Myocyte (in vitro differentiated cells): ENCODE results near the gene P3R3URF. TPM values are rescaled to one million over a fixed set of nuclear protein-coding genes. Genes with fewer than 3 reads are reported as not detected.

Source experiments
- DNase-seq: peaks from one replicate; pipeline ENCODE4 v3.0.0-alpha.2; 2012; ENCODE audit warnings: low read depth
- total RNA-seq: library from RNA; depleted of rRNA; stranded (reverse); fragments of >200 nt; gene quantifications from 2 replicates; pipeline ENCODE4 v1.2.3, GENCODE V29; 2014

Gene P3R3URF
- total RNA-seq, 1 donor from 2014 or later: not detected

DNA sequence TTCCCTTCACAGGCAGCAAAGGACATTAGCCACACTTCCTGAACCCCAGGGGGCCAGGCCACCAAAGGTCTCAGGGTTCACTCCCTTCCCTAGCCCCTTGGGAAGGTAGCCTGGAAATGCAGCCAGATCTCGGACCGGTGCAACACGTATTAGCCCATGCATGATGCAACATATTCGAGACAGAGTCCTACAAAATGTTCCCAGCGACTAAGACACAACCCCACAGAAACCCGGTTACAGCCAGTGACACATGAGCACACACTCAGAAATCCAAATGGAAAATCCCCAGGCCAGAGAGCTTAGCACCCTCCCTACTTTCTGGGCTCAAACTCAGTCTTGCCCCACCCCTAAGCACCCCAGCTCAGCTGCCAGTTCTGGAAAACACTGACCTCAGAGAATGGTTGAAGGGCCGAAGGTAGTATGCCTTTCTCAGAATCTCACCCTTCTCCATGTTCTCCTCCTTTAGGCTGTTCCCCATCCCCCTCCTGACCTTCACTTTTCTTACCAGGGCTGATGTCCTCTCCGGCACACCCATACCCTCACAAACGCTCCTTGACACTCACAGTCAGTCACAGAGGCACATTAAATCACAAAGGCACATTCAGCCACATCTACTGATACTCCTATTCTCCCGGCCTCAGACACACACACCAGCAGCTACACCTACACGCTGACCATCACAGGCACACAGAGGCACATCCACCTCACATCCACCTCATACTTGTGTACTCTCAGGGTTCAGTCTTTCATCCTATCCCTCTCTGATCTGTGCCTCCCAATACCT, 1.6 kb downstream of the P3R3URF start, which contains the start of gene TSPAN1:
TSPAN1 (plus strand) TSS at position 640 of the 784 bp plus-strand sequence. CDS start 6,021 bp downstream, outside the sequence.
- DNase-seq: peak; percentile 82

DNA sequence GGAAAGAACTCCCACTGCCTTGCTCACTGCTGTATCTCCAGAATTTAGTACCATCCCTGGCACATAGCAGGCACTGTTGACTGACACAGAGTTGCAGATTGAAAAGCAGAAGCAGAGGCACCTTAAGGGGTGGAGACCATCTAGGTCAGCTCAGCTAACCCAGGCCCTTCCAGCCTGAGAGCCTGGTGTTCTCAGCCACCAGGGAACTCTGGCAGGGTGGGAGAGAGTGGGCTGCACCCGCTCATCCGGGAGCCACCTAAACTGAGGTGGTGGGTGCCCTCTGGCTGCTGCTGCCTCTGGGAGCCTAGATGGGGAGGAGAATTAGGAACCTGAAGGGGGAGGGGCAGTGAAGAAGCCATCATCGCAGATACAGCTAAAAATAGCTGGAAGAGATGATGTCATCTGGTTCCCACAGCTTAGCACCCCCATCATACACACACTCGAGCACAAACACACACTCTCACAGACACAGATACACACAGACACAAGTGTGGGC, 2.9 kb downstream of the P3R3URF start:
- peak; percentile 65 for DNase-seq

- no peak for DNase-seq
Observed at GRCh38 chr1:46172321-46172720, 4.0 kb downstream of the P3R3URF start.

- DNase-seq: no peak
Observed at GRCh38 chr1:46171871-46172270, 4.4 kb downstream of the P3R3URF start.

DNA sequence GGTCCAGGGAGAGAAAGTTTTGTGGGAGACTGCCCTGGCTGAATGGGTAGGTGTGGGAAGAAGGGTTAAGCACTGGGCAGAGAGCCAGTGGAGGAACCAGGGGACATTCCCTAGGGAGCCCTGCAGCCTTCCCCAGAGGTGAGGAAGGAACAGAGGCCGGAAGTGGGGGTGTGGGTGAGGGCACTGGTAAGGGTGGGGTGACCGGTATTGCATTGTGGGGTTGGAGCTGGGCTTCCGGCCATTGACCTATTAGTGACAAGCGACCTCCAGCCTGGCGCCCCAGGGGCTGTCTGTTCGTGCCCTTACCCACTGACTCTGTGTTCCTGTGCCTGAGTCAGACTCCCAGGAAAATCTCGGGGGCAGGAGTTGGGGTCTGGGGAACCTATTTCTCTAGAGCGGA, 4.9 kb downstream of the P3R3URF start:
- DNase-seq: no peak

GRCh38 chr1:46169811-46170454, 6.4 kb downstream of the P3R3URF start:
- DNase-seq: no peak

- no peak for DNase-seq
Observed at GRCh38 chr1:46168477-46168876, 7.8 kb downstream of the P3R3URF start.

DNA sequence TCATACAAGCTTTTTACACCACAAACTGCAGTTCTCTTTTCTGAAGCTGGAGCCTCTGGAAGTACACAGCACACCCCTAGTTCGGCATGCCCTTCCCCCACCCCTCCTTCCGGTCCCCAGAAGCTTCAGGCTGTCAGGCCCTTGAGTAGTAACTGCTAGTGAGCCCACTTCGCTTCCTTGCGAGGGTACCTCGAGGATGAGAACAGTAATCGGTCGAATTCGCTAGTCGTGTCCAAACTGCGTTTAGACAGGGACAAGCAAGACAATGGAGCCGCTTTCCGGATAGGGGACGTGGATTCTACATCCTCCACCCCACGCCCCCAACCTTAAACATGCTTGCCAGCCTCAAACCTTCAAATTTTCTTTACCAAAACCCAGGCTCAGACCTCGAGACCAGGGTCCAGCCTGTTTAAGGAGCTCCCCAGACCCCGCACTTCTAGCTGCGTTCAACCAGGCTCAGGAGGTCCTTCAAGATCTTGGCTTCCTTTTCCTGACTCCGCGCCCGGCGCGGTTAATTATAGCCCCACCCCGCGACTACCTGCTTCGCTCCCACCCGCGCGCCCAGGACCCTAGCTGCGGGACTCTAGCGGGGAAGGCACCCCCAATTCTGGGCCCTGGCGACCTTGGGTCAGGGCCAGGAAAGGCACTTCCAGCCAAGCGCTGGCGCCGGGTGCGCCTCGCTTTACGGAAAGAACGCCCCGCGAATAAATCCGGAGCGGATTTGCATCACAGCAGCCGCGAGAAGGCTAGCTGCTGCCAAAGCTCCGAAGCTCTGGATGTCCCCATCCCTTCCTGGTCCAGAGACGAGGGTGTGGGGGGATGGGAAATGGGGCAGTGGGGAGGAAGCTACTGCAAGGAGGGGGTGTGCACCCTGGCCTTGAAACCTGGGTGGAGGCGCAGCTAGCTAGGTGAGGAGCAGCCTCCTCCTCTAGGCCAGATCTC, 9.5 kb downstream of the P3R3URF start:
- no peak for DNase-seq

DNA sequence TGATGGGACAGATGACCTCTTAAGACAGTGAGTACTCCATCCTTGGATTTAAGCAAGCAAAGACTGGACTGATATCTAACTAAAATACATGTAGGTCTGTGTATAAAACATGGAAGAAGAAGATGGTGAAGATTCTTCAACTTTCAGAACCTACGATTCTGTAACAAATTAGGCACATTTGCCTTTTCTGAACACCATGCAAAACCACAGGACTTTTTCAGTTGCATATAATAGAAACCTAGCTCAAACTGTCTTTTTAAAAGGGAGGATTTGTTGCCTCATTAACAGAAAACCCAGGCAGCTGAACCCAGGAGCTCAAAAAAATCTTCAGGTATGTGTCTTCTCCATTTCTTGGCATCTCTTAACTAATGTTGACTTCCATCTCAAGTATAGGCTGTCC, 16.1 kb downstream of the P3R3URF start:
- no peak for DNase-seq

DNA sequence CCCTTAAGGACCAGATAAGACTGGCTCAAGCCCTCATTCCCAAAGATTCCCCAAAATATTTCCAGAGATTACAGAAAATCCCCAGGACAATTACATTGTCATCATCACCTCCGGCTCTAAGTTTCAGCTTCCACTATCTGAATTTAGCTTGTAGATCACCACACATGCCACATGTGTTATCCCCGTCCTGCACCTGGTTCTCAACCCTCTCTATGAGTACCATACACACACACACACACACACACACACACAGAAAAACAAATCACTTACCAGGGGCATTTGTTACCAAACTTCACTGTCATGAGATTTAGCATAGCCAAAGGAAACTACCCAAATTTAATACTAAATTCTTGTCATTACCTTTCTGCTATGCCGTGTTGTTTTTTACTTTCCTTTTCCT, 16.8 kb downstream of the P3R3URF start:
- peak; percentile 44 for DNase-seq

DNA sequence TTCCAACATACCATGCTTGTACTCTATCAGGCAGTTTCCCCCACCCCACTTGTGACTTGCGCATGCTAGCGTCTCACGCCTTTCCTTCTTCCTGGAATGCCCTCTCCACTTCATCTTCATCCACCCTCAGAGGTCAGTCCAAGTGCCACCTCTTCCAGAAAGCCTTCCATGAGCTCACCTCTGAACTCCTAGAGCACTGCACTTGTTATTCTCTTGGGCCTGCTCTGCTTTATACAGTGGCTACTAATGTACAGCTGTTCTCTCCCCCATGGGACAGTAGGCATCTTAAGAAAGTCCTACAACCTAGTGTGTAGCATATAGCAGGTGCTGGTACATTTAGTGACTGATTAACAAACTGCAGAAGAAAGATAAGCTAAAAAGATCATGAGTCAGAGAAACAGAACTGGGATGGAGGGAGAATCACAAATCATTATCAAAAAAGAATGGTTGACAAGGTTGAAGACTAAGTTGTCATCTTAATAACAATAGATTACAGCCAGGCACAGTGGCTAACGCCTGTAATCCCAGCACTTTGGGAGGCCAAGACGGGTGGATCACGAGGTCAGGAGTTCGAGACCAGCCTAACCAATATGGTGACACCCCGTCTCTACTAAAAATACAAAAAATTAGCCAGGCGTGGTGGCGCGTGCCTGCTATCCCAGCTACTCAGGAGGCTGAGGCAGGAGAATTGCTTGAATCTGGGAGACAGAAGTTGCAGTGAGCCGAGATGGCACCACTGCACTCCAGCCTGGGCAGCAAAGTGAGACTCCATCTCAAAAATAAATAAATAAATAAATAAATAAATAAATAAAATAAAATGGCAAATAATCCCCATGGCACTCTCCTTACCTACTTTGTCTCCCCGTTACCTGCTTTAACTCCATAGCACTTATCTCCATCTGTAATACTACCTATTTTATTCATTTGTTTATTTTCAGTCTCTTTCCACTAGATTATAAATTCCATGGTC, 17.7 kb downstream of the P3R3URF start:
- no peak for DNase-seq

GRCh38 chr1:46157916-46158311, 18.4 kb downstream of the P3R3URF start:
- no peak for DNase-seq

DNA sequence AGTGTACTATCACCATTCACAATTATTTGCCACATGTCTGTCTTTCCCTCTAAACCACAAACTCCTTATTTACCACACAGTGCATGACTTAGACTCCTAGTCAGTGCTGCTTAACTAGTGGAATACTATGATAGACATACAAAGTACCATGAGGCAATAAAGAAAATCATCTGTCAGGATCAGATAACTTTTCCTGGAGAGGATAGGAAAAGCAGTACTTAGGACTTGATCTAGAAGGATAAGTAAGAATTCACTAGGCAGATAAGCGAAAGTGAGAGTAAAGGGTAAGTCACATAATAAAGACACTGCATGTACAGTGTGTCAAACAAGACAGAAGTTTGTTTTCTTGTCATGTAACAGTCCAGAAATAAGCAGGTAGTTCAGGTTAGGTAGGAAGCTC, 22.6 kb downstream of the P3R3URF start:
- DNase-seq: peak; percentile 44

DNA sequence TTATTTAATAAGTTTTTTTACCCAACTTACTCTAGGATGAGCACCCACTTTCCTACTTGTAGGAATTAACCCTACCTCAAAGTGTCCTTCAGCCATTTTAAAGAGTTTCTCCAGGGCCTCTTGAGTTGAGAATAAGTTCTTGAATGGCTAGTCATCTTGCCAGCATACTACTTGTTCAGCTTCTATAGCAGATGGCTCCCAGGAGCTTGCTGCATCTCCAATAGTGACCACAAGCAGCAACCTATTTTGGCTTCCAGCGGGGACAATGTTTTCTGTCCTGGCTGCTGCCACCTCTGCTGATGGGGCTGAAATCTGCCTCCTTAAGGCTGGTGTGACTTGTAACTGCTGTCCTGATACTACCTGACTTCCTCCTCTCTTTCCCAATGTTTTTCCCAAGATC, 23.1 kb downstream of the P3R3URF start:
- DNase-seq: peak; percentile 65

DNA sequence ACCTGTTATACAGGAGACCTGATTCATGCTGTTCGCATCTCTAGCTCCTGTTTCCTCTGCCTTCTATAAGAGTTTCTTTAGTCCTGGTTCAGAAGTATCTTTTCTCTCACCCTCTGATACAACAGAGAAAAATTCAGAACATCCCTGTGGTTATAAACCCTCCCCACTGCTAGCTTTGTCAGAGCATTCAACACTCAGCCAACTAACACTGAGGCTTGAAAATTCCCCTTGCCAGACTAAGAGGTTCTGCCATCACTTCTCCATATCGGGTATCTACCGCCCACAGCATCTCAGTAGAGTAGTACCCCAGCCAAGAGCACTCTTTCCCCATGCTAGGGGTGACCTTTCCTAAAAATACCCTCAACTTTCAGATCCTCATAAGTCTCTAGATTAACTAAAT, 24.3 kb downstream of the P3R3URF start:
- DNase-seq: peak; percentile 88

DNA sequence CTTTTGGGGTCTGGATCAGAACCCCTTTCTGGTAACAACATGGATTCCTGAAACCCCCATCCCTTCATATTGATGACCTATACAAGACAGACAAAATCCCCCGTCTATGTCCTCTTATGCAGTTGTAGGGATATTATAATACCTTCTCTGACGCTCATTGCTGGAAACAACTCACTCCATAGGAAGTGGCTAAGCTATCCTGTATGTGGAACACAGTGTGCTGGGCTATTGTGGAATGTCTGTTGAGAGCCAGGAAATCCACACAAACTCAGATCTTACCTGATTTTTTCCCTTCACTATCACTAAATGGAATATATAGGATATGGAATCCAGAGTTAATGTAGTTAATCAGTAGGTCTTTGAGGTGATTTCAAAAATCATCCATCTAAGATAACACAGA, 26.2 kb downstream of the P3R3URF start:
- no peak for DNase-seq

DNA sequence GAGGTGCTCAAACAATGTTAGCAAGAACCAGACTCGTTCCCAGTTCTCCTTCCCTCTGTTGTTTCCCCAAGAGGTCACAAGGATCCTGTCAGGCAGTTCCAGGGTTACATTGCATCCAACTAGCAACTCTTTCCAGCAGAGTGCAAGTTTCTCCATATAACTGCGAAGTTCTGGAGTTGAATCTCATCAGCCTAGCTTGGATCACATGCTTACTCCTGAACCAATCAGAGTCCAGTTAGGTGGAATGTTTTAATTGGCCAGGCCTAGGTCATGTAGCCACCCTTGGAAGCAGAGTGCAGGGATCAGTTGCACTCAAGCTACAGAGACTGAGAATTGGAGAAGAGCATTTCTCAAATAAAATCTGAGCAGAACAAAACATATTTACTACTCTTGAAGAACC, 28.0 kb downstream of the P3R3URF start:
- DNase-seq: no peak

DNA sequence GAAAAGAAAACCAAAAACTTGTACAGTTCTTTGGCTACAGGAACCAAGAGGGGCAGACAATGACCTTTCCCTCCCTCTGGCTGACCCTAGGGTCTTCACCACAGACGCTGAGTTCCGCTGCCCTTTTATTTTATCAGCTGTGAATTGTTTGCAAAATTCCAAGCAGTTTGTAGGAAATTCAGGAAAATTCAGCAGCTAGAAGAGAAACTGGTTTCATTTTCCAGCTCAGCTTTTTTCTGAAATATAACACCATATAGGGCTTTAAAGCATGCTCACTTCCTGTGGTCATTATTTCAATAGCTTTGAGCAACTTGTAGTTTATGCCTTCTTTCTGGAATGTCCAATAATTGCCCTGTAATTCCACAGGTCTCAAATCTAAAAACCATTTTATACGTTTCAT, 38.4 kb downstream of the P3R3URF start:
- peak; percentile 37 for DNase-seq

DNA sequence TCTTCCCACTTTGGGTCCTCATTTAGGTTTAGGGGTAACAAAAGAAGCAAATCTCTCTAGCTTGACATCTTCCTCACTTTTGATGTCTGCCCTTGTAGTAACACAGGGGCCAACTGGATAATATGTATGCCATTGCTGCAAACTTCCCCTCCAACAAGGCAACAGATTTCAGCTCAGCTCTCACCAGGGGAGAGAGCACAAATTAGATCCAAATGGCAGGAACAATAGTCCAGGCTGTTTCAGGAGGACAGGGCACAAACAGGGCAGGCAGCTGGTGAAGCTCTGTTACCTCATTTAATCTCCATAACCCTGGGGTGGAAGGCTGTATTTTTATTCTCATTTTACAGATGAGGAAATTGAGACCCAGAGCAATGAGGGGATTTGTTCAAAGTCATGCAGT, 39.6 kb downstream of the P3R3URF start:
- DNase-seq: no peak

DNA sequence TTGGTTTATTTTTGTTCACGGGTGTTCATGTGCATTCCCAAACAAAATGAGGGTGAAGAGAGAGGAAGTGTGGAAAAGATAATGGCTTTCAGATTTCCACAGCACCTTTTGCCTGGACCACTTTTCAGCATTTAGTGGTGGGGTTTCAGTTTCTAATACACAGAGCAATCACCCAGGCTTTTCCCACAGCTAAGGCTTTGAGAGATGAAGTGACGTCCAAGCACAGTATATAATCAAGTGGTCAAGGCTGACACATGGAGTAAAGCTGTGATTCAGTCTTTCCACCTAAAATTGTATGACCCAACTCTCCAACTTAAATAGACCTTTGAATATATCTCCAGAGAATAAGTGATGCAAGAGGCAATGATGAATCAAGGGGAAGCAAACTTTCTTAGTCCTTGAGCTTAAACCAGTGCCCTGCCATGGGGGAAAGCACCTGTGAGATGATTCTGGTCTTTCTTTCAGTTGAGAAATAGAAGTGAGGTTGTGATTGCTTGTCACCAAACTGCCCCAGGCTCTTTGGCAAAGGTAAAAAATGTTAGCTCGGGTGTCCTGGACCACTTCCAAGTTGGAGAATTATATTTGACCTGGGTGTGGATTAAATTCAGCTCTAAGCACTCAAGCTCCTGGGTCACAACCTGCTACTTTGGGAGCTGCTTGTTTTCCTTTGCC, 41.5 kb downstream of the P3R3URF start:
- no peak for DNase-seq
